Measurements from ENCODE around the gene GSG1L2. TPM values are rescaled to one million over a fixed set of nuclear protein-coding genes. Genes with fewer than 3 reads are reported as not detected.

GSG1L2 gene
- total RNA-seq, 4 donors from 2014 or later: not detected

- no peak for TF ChIP-seq POLR2A (IDR thresholded peaks at IDR 0.05)
- TF ChIP-seq EP300 (IDR thresholded peaks at IDR 0.05): no peak
- no peak for TF ChIP-seq CTCF (IDR thresholded peaks at IDR 0.05)
- Histone ChIP-seq H3K27ac (no peak overlapping the region), H3K4me1 (no peaks in the 10 kb centered on the region), H3K36me3 (no peaks in the 10 kb centered on the region), H3K27me3 (no peaks in the 10 kb centered on the region), H3K4me3 (no peak overlapping the region), H3K9me3 (no peaks in the 10 kb centered on the region)
- whole genome bisulfite sequencing, 2 donors: 36 to 41% methylated on average over 4 of the region's 4 CpGs
- DNase-seq (ENCODE audit: low spot score in 2 of 2): no peak
Measured at GRCh38 chr17:9763643-9764042, 58.2 kb downstream of the GSG1L2 start.

- H3K27ac ChIP-seq: no peak overlapping the region
- TF ChIP-seq EP300 (IDR thresholded peaks at IDR 0.05): no peak
- no peak for TF ChIP-seq CTCF (IDR thresholded peaks at IDR 0.05)
- no peak for TF ChIP-seq POLR2A (IDR thresholded peaks at IDR 0.05)
- H3K9me3 ChIP-seq: peaks cover 0 to 4% (median 0%) of the 10 kb centered on the region in 4 donors
- H3K27me3 ChIP-seq: no peaks in the 10 kb centered on the region
- DNase-seq (ENCODE audit: low spot score in 2 of 2): no peak
- no peaks in the 10 kb centered on the region for H3K4me1 ChIP-seq
- no peak overlapping the region for H3K4me3 ChIP-seq
- 80 to 88% methylated on average over 1 of the region's 1 CpG for WGBS, 2 donors
- H3K36me3 ChIP-seq: no peaks in the 10 kb centered on the region
Measured at GRCh38 chr17:9760266-9760665, 61.6 kb downstream of the GSG1L2 start.

DNA sequence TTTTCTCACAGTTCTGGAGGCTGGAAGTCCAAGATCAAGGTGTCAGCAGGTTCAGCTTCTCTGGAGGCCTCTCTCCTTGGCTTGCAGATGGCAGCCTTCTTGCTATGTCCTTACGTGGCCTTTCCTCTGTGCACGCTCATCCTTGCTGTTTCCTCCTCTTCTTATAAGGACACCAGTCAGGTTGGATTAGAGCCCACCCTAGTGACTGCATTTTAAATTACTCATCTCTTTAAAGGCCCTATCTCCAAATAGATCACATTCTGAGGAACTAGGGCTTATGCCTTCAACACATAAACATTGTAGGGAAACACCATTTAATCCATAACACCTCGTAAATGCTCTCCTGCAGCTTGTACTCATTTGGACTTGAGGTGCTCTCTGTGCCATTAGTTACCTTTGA, 66.8 kb downstream of the GSG1L2 start:
- H3K27me3 ChIP-seq: peaks cover 0 to 8% of the 10 kb centered on the region in 2 donors
- no peaks in the 10 kb centered on the region for H3K36me3 ChIP-seq
- no peak for DNase-seq (ENCODE audit: low spot score in 2 of 2)
- 52 to 60% methylated on average over 3 of the region's 3 CpGs for WGBS, 2 donors
- no peak overlapping the region for H3K27ac ChIP-seq
- TF ChIP-seq CTCF (IDR thresholded peaks at IDR 0.05) (no peak), EP300 (IDR thresholded peaks at IDR 0.05) (no peak), POLR2A (IDR thresholded peaks at IDR 0.05) (no peak)
- no peak overlapping the region for H3K4me3 ChIP-seq
- no peaks in the 10 kb centered on the region for H3K4me1 ChIP-seq
- peaks cover 0 to 11% (median 0%) of the 10 kb centered on the region in 4 donors for H3K9me3 ChIP-seq

Other genes starting within 250 kb of the GSG1L2 start
- 10 to 100 TPM; 57.7 to 97.2 (median 69.1) TPM for gene STX8, start 246.3 kb downstream of the GSG1L2 start, total RNA-seq
- 1 to 10 TPM in 1 of 4 donors, under 1 TPM in 2, not detected in 1; 0.22 to 1.6 (median 0.30) TPM for gene CFAP52, start 245.4 kb downstream of the GSG1L2 start, total RNA-seq
- gene USP43, start 176.6 kb downstream of the GSG1L2 start, total RNA-seq: under 1 TPM; 0.20 to 0.84 (median 0.26) TPM
- not detected for gene DHRS7C, start 30.5 kb downstream of the GSG1L2 start, total RNA-seq
- under 1 TPM in 3 of 4 donors, not detected in 1; 0.21 to 0.87 (median 0.59) TPM for gene GLP2R, start 3.8 kb upstream of the GSG1L2 start, total RNA-seq
- gene RCVRN, start 83.2 kb upstream of the GSG1L2 start, total RNA-seq: not detected

Measured in tibial nerve (tissue), 4 donors.